ENCODE measurements around the gene PAX5. TPM values are rescaled to one million over a fixed set of nuclear protein-coding genes. Genes with fewer than 3 reads are reported as not detected.

The PAX5 gene
- total RNA-seq (2014; rRNA removed; shearing (Covaris generic)) = 50.4 and 62.5 TPM in 2 replicates
- total RNA-seq (2022) = 141 and 148 TPM in 2 replicates
- Bru-seq, nascent RNA = percentile 95 among the genes with signal in this experiment
- BruChase-seq, experiment 1, labeled RNA remaining after a 6-hour chase = percentile 93 among the genes with signal in this experiment
- percentile 89 among the genes with signal in this experiment for BruChase-seq, experiment 2, labeled RNA remaining after a 2-hour chase
- long read RNA-seq, full-length matches to known transcripts = 1 of 54 reads
- long read RNA-seq, partial matches to known transcripts = 2 of 54 reads
- long read RNA-seq, other reads (novel, unspliced or antisense) = 51 of 54 reads

GRCh38 chr9:37033682-37034304, at the start of gene PAX5:
PAX5 (minus strand) TSS chr9:37034268; CDS start chr9:37034031, 237 bp downstream.
- peaks cover 62% of the 10 kb centered on the region for H3K4me1 ChIP-seq (ENCODE audit: insufficient read depth, low read length, poor library complexity, severe bottlenecking)

GRCh38 chr9:37083654-37084053, 49.6 kb upstream of the PAX5 start:
- POLR2A ChIA-PET = interaction anchor here (0.8 to 10.3 kb wide), 15 partner anchors 34 to 293 kb away, joined by 3 to 119 read pairs (median 4); partner anchors contain the start of gene PAX5
- H3K4me1 ChIP-seq (ENCODE audit: insufficient read depth, low read length, poor library complexity, severe bottlenecking) = peaks cover 53% of the 10 kb centered on the region
- intact Hi-C loops (cut with micrococcal nuclease; ENCODE audit: unreplicated experiment) = loop anchor here (2.0 to 5.0 kb wide), 4 partner anchors 37 to 324 kb away; partner anchors contain the start of gene ZCCHC7

More at GRCh38 chr9:37033682-37034304, at the start of gene PAX5:
- no peaks in the 10 kb centered on the region for H3K9me2 ChIP-seq (ENCODE audit: insufficient read depth, low read length)
- H3K36me3 ChIP-seq (ENCODE audit: insufficient read depth, low read length) = peaks cover 24% of the 10 kb centered on the region
- H3K79me2 ChIP-seq (ENCODE audit: insufficient read depth, low read depth, low read length) = peaks cover 67% of the 10 kb centered on the region
- peak within 1 kb of the TSS; percentile 30; the same call in 1 of the 2 replicates for H2AFZ ChIP-seq (ENCODE audit: low read length)
- peaks cover 13% of the 10 kb centered on the region for H4K20me1 ChIP-seq (ENCODE audit: insufficient read depth, low read length)
- CTCF ChIA-PET (ENCODE audit: unreplicated experiment) = interaction anchor here (0.5 kb wide), 1 partner anchor 172 kb away, joined by 3 read pairs; no protein-coding TSS in a partner anchor
- POLR2A ChIA-PET = interaction anchor here (0.6 to 7.6 kb wide), 18 partner anchors 28 to 377 kb away, joined by 3 to 119 read pairs (median 5); no protein-coding TSS in a partner anchor
- TF ChIP-seq CTCF (conservative IDR thresholded peaks at IDR 0.05; ENCODE audit: low read length) = no peak
- no peak for TF ChIP-seq EZH2phosphoT487 (IDR thresholded peaks at IDR 0.05; ENCODE audit: borderline replicate concordance, low read depth, low read length)
- H3K9me3 ChIP-seq (ENCODE audit: low read length) = no peaks in the 10 kb centered on the region
- peak; percentile 50 for DNase-seq (ENCODE audit: low spot score)
- intact Hi-C loops (cut with micrococcal nuclease; ENCODE audit: unreplicated experiment) = loop anchor here (1.0 to 5.0 kb wide), 8 partner anchors 39 to 377 kb away; no protein-coding TSS in a partner anchor
- peak within 1 kb of the TSS; percentile 81 for H3K4me2 ChIP-seq (ENCODE audit: low read length)
- no TSS peak for BruUV-seq (replicated peaks)
- peak within 1 kb of the TSS; percentile 95 for H3K27ac ChIP-seq (ENCODE audit: low read depth, low read length, poor library complexity, severe bottlenecking)
- peak within 1 kb of the TSS; percentile 88 for H3K4me3 ChIP-seq (ENCODE audit: low read depth, low read length, poor library complexity, severe bottlenecking)

More at GRCh38 chr9:37083654-37084053, 49.6 kb upstream of the PAX5 start:
- CTCF ChIA-PET (ENCODE audit: unreplicated experiment) = no interaction called here
- peak overlapping the region; percentile 84 for H3K4me2 ChIP-seq (ENCODE audit: low read length)
- peak overlapping the region; percentile 90 for H3K4me3 ChIP-seq (ENCODE audit: low read depth, low read length, poor library complexity, severe bottlenecking)
- peak overlapping the region; percentile 70 for H3K27ac ChIP-seq (ENCODE audit: low read depth, low read length, poor library complexity, severe bottlenecking)
- H3K79me2 ChIP-seq (ENCODE audit: insufficient read depth, low read depth, low read length) = peaks cover 94% of the 10 kb centered on the region
- no peak for DNase-seq (ENCODE audit: low spot score)
- no peaks in the 10 kb centered on the region for H3K9me3 ChIP-seq (ENCODE audit: low read length)
- peaks cover 40% of the 10 kb centered on the region for H4K20me1 ChIP-seq (ENCODE audit: insufficient read depth, low read length)
- peaks cover 78% of the 10 kb centered on the region for H3K36me3 ChIP-seq (ENCODE audit: insufficient read depth, low read length)
- no peaks in the 10 kb centered on the region for H3K9me2 ChIP-seq (ENCODE audit: insufficient read depth, low read length)
- no TSS peak for BruUV-seq (replicated peaks)
- TF ChIP-seq EZH2phosphoT487 (IDR thresholded peaks at IDR 0.05; ENCODE audit: borderline replicate concordance, low read depth, low read length) = no peak
- TF ChIP-seq CTCF (conservative IDR thresholded peaks at IDR 0.05; ENCODE audit: low read length) = no peak
- H2AFZ ChIP-seq (ENCODE audit: low read length) = no peak overlapping the region
